ENCODE data around the gene KAT7.

KAT7 gene

GRCh38 chr17:49842846-49843245 lies 54.4 kb downstream of the KAT7 start:
- no peak for DNase-seq (ENCODE audit: low spot score)

DNA sequence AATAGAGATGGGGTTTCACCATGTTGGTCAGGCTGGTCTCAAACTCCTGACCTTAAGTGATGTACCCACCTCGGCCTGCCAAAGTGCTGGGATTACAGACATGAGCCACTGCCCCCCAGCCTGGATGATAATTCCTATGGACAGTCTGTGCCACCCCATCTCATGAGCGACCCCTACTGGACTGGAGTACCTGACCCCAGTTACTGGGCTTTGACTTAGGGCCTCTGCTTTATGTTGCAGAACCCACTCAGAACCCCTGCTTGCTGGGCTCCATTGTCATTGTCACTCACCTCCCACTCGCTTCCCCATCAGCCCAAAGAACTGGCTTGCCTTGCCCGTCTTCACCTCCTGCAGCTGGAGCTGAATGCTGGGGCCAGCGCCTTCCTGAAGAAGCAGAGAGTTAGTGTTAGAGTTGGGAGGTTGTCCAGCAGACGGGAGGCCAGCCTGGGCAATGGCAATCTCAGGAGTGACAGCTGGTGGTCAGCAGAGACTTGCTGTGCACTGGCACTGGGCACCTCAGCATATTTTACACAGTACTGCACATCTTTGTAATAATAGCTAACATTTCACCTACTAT lies 55.4 kb downstream of the KAT7 start:
- peak; percentile 63 for DNase-seq (ENCODE audit: low spot score)

DNA sequence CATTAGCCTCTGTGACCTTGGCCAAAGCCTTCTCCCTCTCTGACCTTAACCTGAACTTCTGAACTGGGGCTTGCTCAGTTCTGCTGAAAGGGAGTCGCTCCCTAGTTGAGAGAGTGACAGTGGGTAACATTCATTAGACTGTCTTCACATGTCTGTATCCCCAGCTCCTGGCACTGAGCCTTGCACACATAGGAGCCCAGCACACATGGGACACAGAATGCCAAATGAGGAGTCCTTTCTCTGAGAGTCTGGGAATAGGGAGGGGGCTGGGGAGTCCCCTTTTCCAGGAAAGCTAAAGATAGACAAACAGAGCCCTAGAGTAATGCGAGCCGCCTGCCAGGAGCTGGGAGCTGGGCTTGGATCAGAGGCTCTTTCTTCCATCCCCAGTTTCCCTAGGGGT lies 56.8 kb downstream of the KAT7 start:
- no peak for DNase-seq (ENCODE audit: low spot score)

- DNase-seq (ENCODE audit: low spot score), result no peak
Measured at GRCh38 chr17:49846938-49847712, 58.6 kb downstream of the KAT7 start.

DNA sequence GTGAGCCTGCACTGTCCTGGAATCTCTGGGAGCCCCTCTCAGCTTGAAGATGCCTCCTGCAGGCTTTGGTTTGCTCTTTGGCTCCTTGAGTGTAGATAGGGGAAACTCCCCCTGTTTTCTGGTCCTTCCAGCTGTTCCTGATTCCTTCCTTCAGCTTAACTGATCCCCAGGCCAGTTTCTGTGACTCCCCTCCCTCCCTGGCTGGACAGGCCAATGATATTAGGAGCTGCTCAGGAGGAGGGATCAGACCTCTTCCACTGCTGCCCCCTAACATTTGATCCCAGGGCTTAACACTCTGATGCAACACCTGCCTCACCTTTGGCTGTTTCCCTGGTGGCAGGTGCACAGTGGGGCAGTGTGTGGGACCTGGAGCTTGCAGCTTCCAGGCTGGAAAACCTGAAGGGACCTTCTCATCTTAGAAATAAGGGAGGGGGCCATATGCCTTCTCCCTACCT lies 59.6 kb downstream of the KAT7 start, which contains the start of gene TAC4:
TSS of gene TAC4 (minus strand) at position 51 of the 455 bp plus-strand sequence. CDS start 52 bp downstream, outside the sequence.
- DNase-seq (ENCODE audit: low spot score), result no peak

DNA sequence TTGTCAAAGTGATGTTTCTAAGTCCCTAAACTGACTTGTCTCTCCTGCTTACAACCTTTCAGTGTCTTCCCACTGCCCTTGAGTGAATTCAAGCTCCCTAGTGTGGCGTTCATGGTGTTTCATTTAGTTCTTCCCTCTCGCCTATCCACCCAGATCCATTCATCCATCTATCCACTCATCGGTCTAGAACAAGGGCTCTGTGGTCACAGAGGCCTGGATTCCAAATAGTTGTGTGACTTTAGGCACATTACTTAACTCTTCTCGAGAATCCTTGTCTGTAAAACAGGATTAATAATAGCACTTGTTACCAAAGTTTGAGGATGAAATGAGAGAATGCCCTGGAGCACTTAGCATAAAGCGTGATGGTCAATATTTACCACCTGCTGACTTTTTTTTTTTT lies 60.3 kb downstream of the KAT7 start:
- DNase-seq (ENCODE audit: low spot score), result no peak

DNA sequence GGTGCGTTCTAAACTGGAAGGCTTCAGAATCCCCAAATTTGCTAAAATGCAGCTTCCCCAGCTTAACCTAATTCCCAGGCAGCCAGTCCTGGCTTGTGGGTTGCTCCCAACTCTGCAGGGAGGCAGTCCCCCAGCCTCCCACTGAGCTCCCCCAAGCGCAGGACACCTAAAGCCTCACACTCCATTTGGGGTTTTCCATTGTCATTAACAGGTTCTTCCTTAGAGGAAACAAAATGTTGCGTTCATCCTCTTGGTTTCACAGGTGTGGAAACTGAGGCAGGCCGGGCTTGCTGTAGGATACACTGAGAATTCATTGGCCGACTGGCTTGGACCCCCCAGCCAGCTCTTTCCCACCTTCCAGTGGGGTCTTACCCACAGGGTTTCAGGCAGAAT lies 61.7 kb downstream of the KAT7 start:
- no peak for DNase-seq (ENCODE audit: low spot score)

DNA sequence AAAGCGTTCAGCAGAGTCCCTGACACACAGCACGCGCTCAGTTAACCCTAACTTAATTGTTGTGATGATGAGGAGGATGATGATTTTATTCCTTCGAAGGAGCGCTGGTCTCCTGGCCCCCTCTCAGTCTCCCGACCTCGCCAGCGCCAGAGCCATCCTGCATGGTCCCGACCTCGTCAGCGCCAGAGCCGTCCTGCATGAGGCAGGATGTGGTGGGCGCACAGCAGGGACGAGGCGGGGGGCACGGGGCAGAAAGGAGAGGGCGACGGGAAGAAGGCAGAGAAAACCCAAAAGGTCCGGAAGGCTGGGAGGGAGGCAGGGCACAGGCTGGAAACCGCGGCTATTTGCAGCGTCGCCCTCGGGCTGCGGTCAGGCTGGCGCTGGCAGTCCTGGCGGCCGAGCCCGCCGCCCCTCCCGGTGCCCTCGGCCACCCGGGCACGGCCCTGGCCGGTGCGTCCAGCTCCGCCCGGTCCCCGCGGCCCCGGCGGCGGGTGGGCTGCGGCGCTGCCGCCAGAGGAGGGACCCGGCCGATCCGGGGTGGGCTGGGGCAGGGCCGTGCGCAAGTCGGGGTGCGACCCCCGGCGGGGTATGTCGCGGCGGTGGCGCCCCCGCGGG lies 62.4 kb downstream of the KAT7 start:
- DNase-seq (ENCODE audit: low spot score), result no peak

DNA sequence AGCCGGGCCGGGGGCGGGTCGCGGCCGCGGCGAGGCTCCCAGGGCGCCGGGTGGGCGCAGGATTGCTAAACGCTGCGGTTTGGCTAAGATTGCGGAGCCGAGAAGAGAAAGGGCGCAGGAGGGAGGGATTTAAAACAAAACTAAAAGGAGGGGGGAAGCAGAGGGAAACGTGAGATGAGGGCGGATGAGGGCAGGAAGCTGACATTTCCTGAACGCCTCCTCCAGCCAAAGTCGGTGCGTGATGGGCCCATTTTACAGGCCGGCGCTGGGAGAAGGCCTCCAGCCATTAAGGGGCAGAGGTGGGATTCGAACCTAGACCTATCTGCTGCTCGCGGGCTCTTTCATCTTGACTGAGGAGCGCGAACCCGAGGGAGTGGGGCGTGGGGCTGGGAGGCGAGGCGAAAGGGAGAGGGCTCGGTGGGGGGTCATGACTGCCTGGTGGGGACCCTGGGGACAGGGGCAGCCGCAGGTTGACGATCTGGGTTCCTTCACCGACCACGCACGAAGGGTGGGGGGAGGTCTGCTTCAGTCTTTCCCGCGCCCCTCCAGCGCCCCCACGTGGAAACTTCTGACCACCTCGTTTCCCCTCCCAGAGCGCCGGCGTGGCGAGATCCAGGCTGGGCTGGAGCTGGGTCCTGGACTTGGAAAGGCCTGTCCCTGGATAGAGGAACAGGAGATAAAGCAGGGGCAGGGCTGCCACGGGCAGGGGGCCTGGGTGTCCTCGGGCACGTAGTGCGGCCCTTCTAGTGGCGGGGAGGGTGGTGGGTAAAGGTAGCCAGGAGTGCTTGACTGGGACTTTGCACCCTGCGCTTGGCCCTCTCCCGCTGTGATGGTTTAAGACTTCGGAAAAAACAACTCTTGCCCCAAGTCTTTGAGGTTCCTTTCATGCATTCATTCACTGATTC lies 63.2 kb downstream of the KAT7 start:
- no peak for DNase-seq (ENCODE audit: low spot score)

DNA sequence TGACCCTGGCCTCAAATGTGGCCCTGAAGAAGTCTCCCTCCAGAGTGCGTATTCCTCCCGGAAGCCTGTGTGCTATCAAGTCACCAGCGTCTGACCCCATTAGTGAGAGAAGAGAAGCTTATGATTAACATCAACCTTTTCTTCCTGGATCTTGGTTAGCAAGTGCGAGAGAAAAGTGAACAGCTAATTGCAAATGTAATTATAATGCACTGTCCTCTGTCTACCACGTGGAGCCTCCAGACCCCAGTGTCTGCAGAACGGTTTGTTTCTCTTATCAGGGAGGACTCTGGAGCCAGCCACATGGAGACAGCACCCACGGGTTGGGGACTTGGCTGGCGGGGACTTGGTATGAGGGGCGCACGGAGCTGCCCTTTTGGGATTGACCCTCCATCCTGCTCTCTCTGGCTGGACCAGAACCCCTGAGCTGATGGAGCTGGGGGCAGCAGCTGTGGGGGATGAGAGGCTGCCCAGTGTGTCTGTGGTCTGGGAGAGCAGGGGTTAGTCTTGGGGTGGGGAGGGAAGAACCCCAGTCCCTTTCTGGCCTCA lies 65.1 kb downstream of the KAT7 start:
- no peak for DNase-seq (ENCODE audit: low spot score)

DNA sequence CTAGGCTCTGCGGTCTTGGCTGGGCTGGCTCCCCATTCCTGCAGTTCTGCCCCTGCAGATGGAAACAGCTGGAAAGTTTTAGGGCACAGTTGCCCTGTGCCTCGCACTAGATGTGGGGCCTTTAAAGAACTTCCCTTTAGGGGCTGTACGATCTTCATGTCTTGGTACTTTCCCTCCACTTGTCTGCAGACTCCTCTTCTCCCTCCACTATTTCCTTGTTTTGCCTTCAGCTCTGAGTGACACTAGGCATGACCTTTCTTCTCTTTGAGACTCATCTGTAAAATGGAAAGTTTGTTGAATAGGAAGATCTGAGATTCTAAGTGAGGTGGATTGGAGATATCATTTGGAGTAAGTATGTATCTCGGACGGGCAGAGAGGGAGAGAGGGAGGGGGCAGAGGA lies 65.6 kb downstream of the KAT7 start:
- DNase-seq (ENCODE audit: low spot score), result no peak

DNA sequence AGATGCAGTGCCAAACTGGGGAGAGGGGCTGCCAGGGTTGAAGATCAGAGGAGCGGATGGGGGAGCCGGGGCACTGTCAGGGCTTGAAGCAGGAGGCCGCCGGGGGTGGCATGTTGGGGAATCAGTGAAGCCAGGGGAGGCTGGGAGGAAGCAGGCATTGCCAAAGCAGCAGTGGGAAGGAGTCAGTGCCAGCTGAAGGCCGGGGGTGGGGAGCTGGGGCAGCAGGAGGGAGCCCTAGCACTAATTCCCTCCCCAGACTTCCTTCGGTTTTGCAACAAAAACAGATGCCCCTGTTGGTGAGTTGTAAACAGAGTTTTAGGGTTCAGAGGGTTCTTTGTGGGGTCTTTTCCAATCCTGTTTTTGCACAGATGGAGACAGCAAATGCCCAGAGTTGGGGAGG lies 70.3 kb downstream of the KAT7 start:
- no peak for DNase-seq (ENCODE audit: low spot score)

GRCh38 chr17:49859991-49860953 lies 71.8 kb downstream of the KAT7 start:
- DNase-seq (ENCODE audit: low spot score), result no peak

DNA sequence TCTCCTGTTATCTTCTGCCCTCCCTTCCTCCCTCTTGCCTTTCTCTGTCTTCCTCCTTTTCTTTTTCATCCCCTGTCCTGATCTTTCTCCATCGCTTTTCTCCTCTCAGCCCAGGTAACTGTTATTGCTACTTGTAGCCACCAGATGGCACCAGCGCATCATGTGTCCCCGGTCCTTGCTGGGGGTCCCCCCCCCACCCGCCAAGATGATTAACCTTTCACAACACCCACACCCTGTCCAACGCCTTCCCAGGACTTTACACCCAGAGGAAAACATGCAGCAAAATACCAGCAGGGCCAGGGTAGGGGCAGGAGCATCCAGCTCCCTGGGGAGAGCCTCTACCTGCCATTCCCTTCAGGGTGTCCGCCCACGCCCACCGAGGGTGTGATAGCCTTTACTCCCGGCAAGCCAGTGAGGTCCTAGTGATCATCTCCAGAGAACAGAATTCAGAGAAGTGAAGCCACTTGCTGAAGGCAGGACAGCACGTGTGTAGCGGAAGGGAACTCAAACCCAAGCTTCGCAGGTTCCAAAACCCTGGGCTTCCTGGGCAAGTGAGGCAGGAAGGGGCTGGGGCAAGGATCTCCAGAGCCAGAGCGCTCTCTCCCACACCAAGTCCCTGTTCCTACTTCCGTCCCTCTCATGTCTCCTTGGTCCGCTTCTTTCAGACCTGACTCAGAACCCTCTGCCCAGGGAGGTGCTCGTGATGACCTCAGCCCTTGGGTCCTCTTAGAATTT lies 72.8 kb downstream of the KAT7 start:
- DNase-seq (ENCODE audit: low spot score), result peak; percentile 53

- no peak for DNase-seq (ENCODE audit: low spot score)
Measured at GRCh38 chr17:49862781-49863331, 74.4 kb downstream of the KAT7 start.

DNA sequence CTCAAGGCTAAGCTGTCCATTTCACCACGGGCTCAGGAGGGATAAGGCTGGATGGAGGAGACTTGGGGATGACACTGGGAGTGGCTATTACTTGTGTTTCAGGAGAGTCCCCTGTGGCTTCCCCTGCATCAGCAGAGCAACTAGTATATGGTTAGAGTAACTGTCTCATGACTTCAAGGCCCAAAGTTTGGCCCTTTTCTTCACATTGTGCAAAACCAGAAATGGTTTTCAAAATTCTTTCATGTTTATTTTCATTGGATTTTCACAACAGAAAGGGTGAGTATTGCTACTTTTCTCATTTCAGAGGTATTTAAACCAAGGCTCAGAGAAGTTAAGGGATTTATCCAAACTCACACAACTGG lies 77.5 kb downstream of the KAT7 start:
- DNase-seq (ENCODE audit: low spot score), result no peak

DNA sequence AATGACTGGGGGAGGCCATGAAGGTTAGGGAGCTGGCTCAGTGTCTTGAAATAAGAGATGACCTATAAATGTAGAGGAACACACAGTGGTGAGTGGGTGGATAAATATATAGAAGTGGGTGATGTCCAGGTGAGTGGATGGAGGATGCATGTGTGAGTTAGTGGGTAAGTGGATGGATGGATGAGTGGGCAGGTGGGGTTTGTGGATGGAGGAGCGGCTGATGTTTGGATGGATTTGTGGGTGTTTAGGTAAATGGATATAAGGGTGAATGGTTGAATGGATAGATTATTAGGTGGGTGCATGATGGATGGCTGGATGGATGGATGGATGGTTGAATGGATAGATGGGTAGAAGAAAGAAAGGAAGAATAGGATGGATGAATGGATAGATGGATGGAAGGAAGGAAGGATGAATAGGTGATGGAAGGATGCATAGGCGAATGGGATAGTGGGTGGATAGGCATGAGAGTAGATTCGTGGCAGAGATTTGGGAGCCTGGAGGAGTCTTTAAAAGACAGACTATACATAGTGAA lies 78.5 kb downstream of the KAT7 start:
- DNase-seq (ENCODE audit: low spot score), result no peak

DNA sequence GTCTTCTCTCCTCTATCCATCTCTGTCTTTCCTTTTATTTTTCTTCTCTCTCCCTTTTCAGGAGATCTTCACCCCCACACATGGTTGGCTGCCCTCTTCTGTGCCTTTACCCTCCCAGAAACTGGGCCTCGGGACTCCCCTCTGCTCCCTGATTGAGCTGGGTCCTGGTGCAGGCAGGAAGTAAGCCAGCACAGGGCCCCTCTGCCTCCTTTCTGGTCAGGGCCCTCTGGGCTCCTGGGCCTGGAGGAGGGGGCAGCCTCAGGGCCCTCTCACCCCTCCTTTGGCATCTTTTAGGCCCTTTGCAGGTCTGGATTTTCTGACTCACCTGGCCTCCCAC lies 80.5 kb downstream of the KAT7 start:
- no peak for DNase-seq (ENCODE audit: low spot score)

DNA sequence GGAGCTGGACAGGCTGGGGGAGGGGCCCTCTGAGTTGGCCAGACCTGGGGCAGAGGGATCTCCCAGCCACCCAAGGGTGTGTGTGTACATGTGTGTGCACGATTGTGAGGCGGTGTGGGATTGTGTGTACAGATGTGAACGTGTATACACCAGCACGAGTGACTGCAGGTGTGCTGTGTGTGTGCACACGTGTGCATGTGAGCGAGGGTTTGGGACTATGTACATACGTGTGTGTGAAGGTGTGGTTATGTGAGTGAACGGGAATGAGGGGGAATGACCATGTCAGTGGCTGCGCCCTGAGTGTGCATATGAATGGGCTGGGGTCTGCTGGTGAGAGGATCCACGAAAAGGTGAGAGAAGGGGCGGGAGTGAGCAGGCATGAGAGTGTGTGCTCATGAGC lies 81.8 kb downstream of the KAT7 start:
- DNase-seq (ENCODE audit: low spot score), result no peak

DNA sequence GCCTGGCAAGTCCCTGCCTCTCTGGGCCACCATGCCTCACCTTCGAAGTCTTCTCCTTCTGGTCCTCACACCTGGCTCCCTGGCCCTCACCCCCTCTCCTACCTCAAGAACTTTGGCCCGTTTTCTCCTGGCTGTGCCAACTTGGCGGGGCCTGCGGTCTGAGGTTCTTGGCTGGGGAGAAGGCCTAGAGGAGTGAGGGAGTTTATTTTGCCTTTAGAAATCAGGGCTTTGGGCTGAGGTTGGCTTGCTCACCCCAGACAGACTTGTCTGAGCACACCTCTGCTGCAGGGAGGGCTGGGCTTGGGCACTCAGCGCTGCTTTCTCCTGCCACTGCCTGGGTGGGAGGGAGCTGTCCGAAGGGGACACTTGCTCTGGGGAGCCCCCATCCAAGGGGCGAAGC lies 82.7 kb downstream of the KAT7 start:
- DNase-seq (ENCODE audit: low spot score), result no peak

Measured in hematopoietic multipotent progenitor cell treated with erythropoietin and hydrocortisone succinate and interleukin-3 and kit ligand, for 17 days (in vitro differentiated cells).